Stimulated activated CD8-positive, alpha-beta memory T cell treated with anti-CD3 and anti-CD28 coated beads, Interleukin-4, amount 100 ng/mL, for 48 hours (primary cell): Measurements from ENCODE around the gene NUTM2E.
"Not testable (repeated sequence)": the region's sequence is repeated elsewhere in the genome, so short reads cannot be mapped to it uniquely, and the experiment has no call there.

Experiments used
- DNase-seq: peaks from one replicate; pipeline ENCODE4 v3.0.0-alpha.2; 2020

Gene NUTM2E

GRCh38 chr10:79866903-79867551, 40.5 kb downstream of the NUTM2E start:
- not testable (repeated sequence) for DNase-seq

GRCh38 chr10:79868023-79868422, 41.5 kb downstream of the NUTM2E start:
- not testable (repeated sequence) for DNase-seq

DNA sequence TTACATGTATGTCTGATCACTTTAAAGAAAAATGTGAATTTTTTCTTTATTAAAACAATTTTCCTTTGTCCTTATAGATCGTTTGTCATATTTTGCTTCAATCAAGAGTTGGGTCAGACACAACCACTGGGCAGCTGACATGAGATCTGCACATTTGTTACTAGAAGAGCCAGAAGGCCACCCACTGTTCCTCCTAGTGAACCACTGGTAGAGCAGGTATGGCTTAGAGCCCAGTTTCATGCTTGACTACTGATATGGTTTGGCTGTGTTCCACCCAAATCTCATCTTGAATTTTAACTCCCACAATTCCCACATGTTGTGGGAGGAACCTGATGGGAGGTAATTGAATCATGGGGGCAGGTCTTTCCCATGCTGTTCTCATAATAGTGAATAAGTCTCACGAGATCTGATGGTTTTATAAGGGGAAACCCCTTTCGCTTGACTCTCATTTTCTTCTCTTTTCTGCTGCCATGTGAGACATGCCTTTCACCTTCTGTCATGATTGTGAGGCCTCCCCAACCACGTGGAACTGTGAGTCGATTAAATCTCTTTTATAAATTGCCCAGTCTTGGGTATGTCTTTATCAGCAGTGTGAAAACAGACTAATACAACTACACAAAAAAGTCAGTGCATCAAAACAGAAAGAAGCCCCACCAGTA, 43.0 kb downstream of the NUTM2E start:
- DNase-seq: not testable (repeated sequence)

GRCh38 chr10:79871729-79872128, 45.2 kb downstream of the NUTM2E start:
- not testable (repeated sequence) for DNase-seq
